ENCODE data around the gene IGFLR1. TPM values are rescaled to one million over a fixed set of nuclear protein-coding genes. Genes with fewer than 3 reads are reported as not detected.
A peak's percentile ranks its signal among the peaks of the same experiment; 100 is the strongest.
"Not testable (repeated sequence)": the region's sequence is repeated elsewhere in the genome, so short reads cannot be mapped to it uniquely, and the experiment has no call there.

Gene IGFLR1
- total RNA-seq, 1 donor from 2014 or later, result 1.8 TPM

- DNase-seq (ENCODE audit: low read depth in 2 of 2), result no peak
Measured at GRCh38 chr19:35710784-35711723, 31.2 kb downstream of the IGFLR1 start.

GRCh38 chr19:35708391-35708790, 33.9 kb downstream of the IGFLR1 start:
- no peak for DNase-seq (ENCODE audit: low read depth in 2 of 2)

- DNase-seq (ENCODE audit: low read depth in 2 of 2), result peak; percentile 55 to 82
Measured at GRCh38 chr19:35704218-35704617, 38.0 kb downstream of the IGFLR1 start, which contains the start of gene ZBTB32. Gene ZBTB32, plus strand, starts transcription at chr19:35704558. Its CDS starts 10,069 bp downstream, at chr19:35714627.

- no peak for DNase-seq (ENCODE audit: low read depth in 2 of 2)
Measured at GRCh38 chr19:35703343-35703742, 38.9 kb downstream of the IGFLR1 start.

- peak; percentile 97 to 98 for DNase-seq (ENCODE audit: low read depth in 2 of 2)
Measured at GRCh38 chr19:35702223-35703012, 39.8 kb downstream of the IGFLR1 start.

GRCh38 chr19:35696835-35697234, 45.4 kb downstream of the IGFLR1 start:
- no peak for DNase-seq (ENCODE audit: low read depth in 2 of 2)

GRCh38 chr19:35695895-35696422, 46.3 kb downstream of the IGFLR1 start:
- no peak for DNase-seq (ENCODE audit: low read depth in 2 of 2)

- DNase-seq (ENCODE audit: low read depth in 2 of 2), result peak; percentile 74 to 87
Measured at GRCh38 chr19:35693835-35694599, 48.2 kb downstream of the IGFLR1 start.

- DNase-seq (ENCODE audit: low read depth in 2 of 2), result no peak
Measured at GRCh38 chr19:35693422-35693821, 48.8 kb downstream of the IGFLR1 start.

- no peak for DNase-seq (ENCODE audit: low read depth in 2 of 2)
Measured at GRCh38 chr19:35692010-35692409, 50.2 kb downstream of the IGFLR1 start.

- DNase-seq (ENCODE audit: low read depth in 2 of 2), result not testable (repeated sequence)
Measured at GRCh38 chr19:35691106-35691505, 51.1 kb downstream of the IGFLR1 start.

- DNase-seq (ENCODE audit: low read depth in 2 of 2), result no peak
Measured at GRCh38 chr19:35689836-35690235, 52.4 kb downstream of the IGFLR1 start.

Other genes with a start within 250 kb of the IGFLR1 start
- gene DMKN, start 228.8 kb downstream of the IGFLR1 start, total RNA-seq, result not detected in 2 replicates
- not detected in 2 replicates for gene SBSN, start 214.1 kb downstream of the IGFLR1 start, total RNA-seq
- not detected in 2 replicates for gene GAPDHS, start 209.0 kb downstream of the IGFLR1 start, total RNA-seq
- gene TMEM147, start 196.8 kb downstream of the IGFLR1 start, total RNA-seq, result 52.1 and 70.3 TPM in 2 replicates
- gene ATP4A, start 178.8 kb downstream of the IGFLR1 start, total RNA-seq, result not detected in 2 replicates
- not detected in 2 replicates for gene PMIS2, start 156.3 kb downstream of the IGFLR1 start, total RNA-seq
- gene HAUS5, start 129.7 kb downstream of the IGFLR1 start, total RNA-seq, result 4.9 and 5.6 TPM in 2 replicates
- 27.9 and 35.4 TPM in 2 replicates for gene RBM42, start 113.4 kb downstream of the IGFLR1 start, total RNA-seq
- gene ETV2, start 100.7 kb downstream of the IGFLR1 start, total RNA-seq, result under 0.01 and 0.26 TPM in 2 replicates
- 243 and 347 TPM in 2 replicates for gene COX6B1, start 94.1 kb downstream of the IGFLR1 start, total RNA-seq
- not detected in 2 replicates for gene UPK1A, start 75.9 kb downstream of the IGFLR1 start, total RNA-seq
- gene ZBTB32, start 37.9 kb downstream of the IGFLR1 start, total RNA-seq, result not detected in 2 replicates
- 2.3 and 7.1 TPM in 2 replicates for gene KMT2B, start 24.4 kb downstream of the IGFLR1 start, total RNA-seq
- gene U2AF1L4, start 3.0 kb upstream of the IGFLR1 start, total RNA-seq, result 2.4 and 4.3 TPM in 2 replicates
- 16.3 and 19.2 TPM in 2 replicates for gene PSENEN, start 3.2 kb upstream of the IGFLR1 start, total RNA-seq
- 3.0 and 3.8 TPM in 2 replicates for gene LIN37, start 6.1 kb upstream of the IGFLR1 start, total RNA-seq
- 0.13 and 0.25 TPM in 2 replicates for gene HSPB6, start 14.6 kb upstream of the IGFLR1 start, total RNA-seq
- gene PROSER3, start 15.7 kb upstream of the IGFLR1 start, total RNA-seq, result 1.3 and 1.4 TPM in 2 replicates
- gene ARHGAP33, start 33.1 kb upstream of the IGFLR1 start, total RNA-seq, result 1.0 and 2.3 TPM in 2 replicates
- not detected in 2 replicates for gene PRODH2, start 70.4 kb upstream of the IGFLR1 start, total RNA-seq
- gene NPHS1, start 110.1 kb upstream of the IGFLR1 start, total RNA-seq, result not detected in 2 replicates
- gene KIRREL2, start 114.5 kb upstream of the IGFLR1 start, total RNA-seq, result not detected in 2 replicates
- gene APLP1, start 126.1 kb upstream of the IGFLR1 start, total RNA-seq, result 1.8 TPM in 2 replicates
- 1.4 and 2.8 TPM in 2 replicates for gene NFKBID, start 158.1 kb upstream of the IGFLR1 start, total RNA-seq
- 0.38 and 0.39 TPM in 2 replicates for gene HCST, start 160.1 kb upstream of the IGFLR1 start, total RNA-seq
- gene TYROBP, start 165.8 kb upstream of the IGFLR1 start, total RNA-seq, result not detected in 2 replicates
- 0.77 and 2.9 TPM in 2 replicates for gene LRFN3, start 193.9 kb upstream of the IGFLR1 start, total RNA-seq